LoVo (cell line): ENCODE results near the gene METTL8.
"Not testable (repeated sequence)": the region's sequence is repeated elsewhere in the genome, so short reads cannot be mapped to it uniquely, and the experiment has no call there.

ENCODE experiments used
- DNase-seq: peaks from one replicate; pipeline ENCODE4 v3.0.0-alpha.2; 2016; ENCODE audit warnings: low spot score

The METTL8 gene

GRCh38 chr2:171430516-171431410, 3.0 kb downstream of the METTL8 start:
- DNase-seq = no peak

- not testable (repeated sequence) for DNase-seq
Measured at GRCh38 chr2:171422710-171423495, 10.9 kb downstream of the METTL8 start.

GRCh38 chr2:171420728-171421563, 12.8 kb downstream of the METTL8 start:
- no peak for DNase-seq

GRCh38 chr2:171419333-171419732, 14.5 kb downstream of the METTL8 start:
- DNase-seq = no peak

- DNase-seq = peak; percentile 85
Measured at GRCh38 chr2:171416009-171416926, 17.5 kb downstream of the METTL8 start.

GRCh38 chr2:171414645-171415044, 19.1 kb downstream of the METTL8 start:
- DNase-seq = not testable (repeated sequence)

GRCh38 chr2:171412571-171413175, 21.1 kb downstream of the METTL8 start:
- no peak for DNase-seq

GRCh38 chr2:171411791-171412483, 21.9 kb downstream of the METTL8 start:
- DNase-seq = no peak

- no peak for DNase-seq
Measured at GRCh38 chr2:171411214-171411613, 22.6 kb downstream of the METTL8 start.

- no peak for DNase-seq
Measured at GRCh38 chr2:171410624-171411023, 23.2 kb downstream of the METTL8 start.

- DNase-seq = no peak
Measured at GRCh38 chr2:171410101-171410500, 23.7 kb downstream of the METTL8 start.

GRCh38 chr2:171409436-171409971, 24.3 kb downstream of the METTL8 start:
- DNase-seq = no peak

GRCh38 chr2:171407676-171408044, 26.1 kb downstream of the METTL8 start:
- no peak for DNase-seq

GRCh38 chr2:171407030-171407675, 26.6 kb downstream of the METTL8 start:
- DNase-seq = no peak

GRCh38 chr2:171406044-171406443, 27.7 kb downstream of the METTL8 start:
- no peak for DNase-seq

- DNase-seq = no peak
Measured at GRCh38 chr2:171405546-171405945, 28.2 kb downstream of the METTL8 start.

- DNase-seq = no peak
Measured at GRCh38 chr2:171404719-171405118, 29.1 kb downstream of the METTL8 start.

- peak; percentile 32 for DNase-seq
Measured at GRCh38 chr2:171404261-171404660, 29.5 kb downstream of the METTL8 start.

GRCh38 chr2:171402906-171403580, 30.7 kb downstream of the METTL8 start:
- DNase-seq = no peak
